Measurements from ENCODE around the gene DYSF.

GRCh38 chr2:71735676-71736075, 282.3 kb downstream of the DYSF start:
- TF ChIP-seq, protein P1, sequence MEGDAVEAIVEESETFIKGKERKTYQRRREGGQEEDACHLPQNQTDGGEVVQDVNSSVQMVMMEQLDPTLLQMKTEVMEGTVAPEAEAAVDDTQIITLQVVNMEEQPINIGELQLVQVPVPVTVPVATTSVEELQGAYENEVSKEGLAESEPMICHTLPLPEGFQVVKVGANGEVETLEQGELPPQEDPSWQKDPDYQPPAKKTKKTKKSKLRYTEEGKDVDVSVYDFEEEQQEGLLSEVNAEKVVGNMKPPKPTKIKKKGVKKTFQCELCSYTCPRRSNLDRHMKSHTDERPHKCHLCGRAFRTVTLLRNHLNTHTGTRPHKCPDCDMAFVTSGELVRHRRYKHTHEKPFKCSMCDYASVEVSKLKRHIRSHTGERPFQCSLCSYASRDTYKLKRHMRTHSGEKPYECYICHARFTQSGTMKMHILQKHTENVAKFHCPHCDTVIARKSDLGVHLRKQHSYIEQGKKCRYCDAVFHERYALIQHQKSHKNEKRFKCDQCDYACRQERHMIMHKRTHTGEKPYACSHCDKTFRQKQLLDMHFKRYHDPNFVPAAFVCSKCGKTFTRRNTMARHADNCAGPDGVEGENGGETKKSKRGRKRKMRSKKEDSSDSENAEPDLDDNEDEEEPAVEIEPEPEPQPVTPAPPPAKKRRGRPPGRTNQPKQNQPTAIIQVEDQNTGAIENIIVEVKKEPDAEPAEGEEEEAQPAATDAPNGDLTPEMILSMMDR (IDR thresholded peaks at IDR 0.05): no peak
- TF ChIP-seq REST (IDR thresholded peaks at IDR 0.05; ENCODE audit: insufficient read depth in 1 of 2, low read depth in 2 of 2, low read length in 1 of 2): no peak
- no peak for TF ChIP-seq SIN3A (IDR thresholded peaks at IDR 0.05; ENCODE audit: borderline replicate concordance, insufficient read depth, low read depth, low read length)
- TF ChIP-seq POLR2AphosphoS5 (IDR thresholded peaks at IDR 0.05; ENCODE audit: low read depth, low read length): no peak
